Progenitor cell of endocrine pancreas (in vitro differentiated cells): ENCODE results near the gene ACOX2. TPM values are rescaled to one million over a fixed set of nuclear protein-coding genes. Genes with fewer than 3 reads are reported as not detected.

Experiments
- DNase-seq: peaks from one replicate; pipeline ENCODE4 v3.0.0; 2021; ENCODE audit warnings: low spot score; ENCODE audit not compliant: unreplicated experiment
- H3K27ac Mint-ChIP-seq: 2 replicates; pipeline ENCODE4 v1.8.0; 2021; ENCODE audit warnings: mild to moderate bottlenecking, moderate library complexity, mixed read lengths
- H3K27me3 Mint-ChIP-seq: 2 replicates; pipeline ENCODE4 v1.8.0; 2021; ENCODE audit warnings: mixed read lengths
- H3K36me3 Mint-ChIP-seq: 2 replicates; pipeline ENCODE4 v1.8.0; 2022; ENCODE audit warnings: mixed read lengths; ENCODE audit not compliant: insufficient read depth
- H3K4me1 Mint-ChIP-seq: 2 replicates; pipeline ENCODE4 v1.8.0; 2021; ENCODE audit warnings: low read depth, mixed read lengths
- H3K4me3 Mint-ChIP-seq: 2 replicates; pipeline ENCODE4 v1.8.0; 2021; ENCODE audit warnings: low read depth, mild to moderate bottlenecking, moderate library complexity, mixed read lengths
- H3K9me3 Mint-ChIP-seq: 2 replicates; pipeline ENCODE4 v1.8.0; 2021; ENCODE audit warnings: low read depth, mixed read lengths
- CTCF ChIP-seq: fragments of 200-600 bp; sonication (generic); IDR thresholded peaks from one replicate; pipeline ENCODE4 v1.5.0; 2021; ENCODE audit warnings: antibody characterized with exemption, mild to moderate bottlenecking; ENCODE audit not compliant: unreplicated experiment
- total RNA-seq: library from RNA; stranded (reverse); gene quantifications from 2 replicates; pipeline ENCODE4 v1.2.1, GENCODE V29; 2021

ACOX2 gene
- total RNA-seq, 1 donor from 2014 or later, result 11.7 TPM

- Mint-ChIP-seq H3K36me3 (no peaks in the 10 kb centered on the region), H3K4me3 (no peak overlapping the region), H3K4me1 (peaks cover 22% of the 10 kb centered on the region), H3K9me3 (no peaks in the 10 kb centered on the region), H3K27ac (no peak overlapping the region), H3K27me3 (no peaks in the 10 kb centered on the region)
- no peak for DNase-seq
- TF ChIP-seq CTCF, result no peak
Measured at GRCh38 chr3:58534592-58535494, 2.1 kb downstream of the ACOX2 start.

- peak; percentile 97 for TF ChIP-seq CTCF
- no peaks in the 10 kb centered on the region for H3K36me3 Mint-ChIP-seq
- no peaks in the 10 kb centered on the region for H3K27me3 Mint-ChIP-seq
- no peak overlapping the region for H3K4me3 Mint-ChIP-seq
- H3K4me1 Mint-ChIP-seq, result peaks cover 16% of the 10 kb centered on the region
- peak; percentile 62 for DNase-seq
- H3K27ac Mint-ChIP-seq, result peak overlapping the region; percentile 67
- no peaks in the 10 kb centered on the region for H3K9me3 Mint-ChIP-seq
Measured at GRCh38 chr3:58532794-58533220, 4.2 kb downstream of the ACOX2 start.

- H3K4me3 Mint-ChIP-seq, result no peak overlapping the region
- DNase-seq, result no peak
- TF ChIP-seq CTCF, result no peak
- peaks cover 13% of the 10 kb centered on the region for H3K4me1 Mint-ChIP-seq
- H3K36me3 Mint-ChIP-seq, result no peaks in the 10 kb centered on the region
- no peaks in the 10 kb centered on the region for H3K27me3 Mint-ChIP-seq
- no peak overlapping the region for H3K27ac Mint-ChIP-seq
- no peaks in the 10 kb centered on the region for H3K9me3 Mint-ChIP-seq
Measured at GRCh38 chr3:58531956-58532355, 5.0 kb downstream of the ACOX2 start.

- no peak overlapping the region for H3K4me3 Mint-ChIP-seq
- H3K36me3 Mint-ChIP-seq, result peaks cover 1% of the 10 kb centered on the region
- H3K27me3 Mint-ChIP-seq, result no peaks in the 10 kb centered on the region
- no peak overlapping the region for H3K27ac Mint-ChIP-seq
- no peak for DNase-seq
- H3K4me1 Mint-ChIP-seq, result peaks cover 9% of the 10 kb centered on the region
- TF ChIP-seq CTCF, result no peak
- no peaks in the 10 kb centered on the region for H3K9me3 Mint-ChIP-seq
Measured at GRCh38 chr3:58531555-58531954, 5.4 kb downstream of the ACOX2 start.

GRCh38 chr3:58530354-58530865 is 6.6 kb downstream of the ACOX2 start:
- Mint-ChIP-seq H3K9me3 (no peaks in the 10 kb centered on the region), H3K4me3 (no peak overlapping the region), H3K27me3 (peaks cover 4% of the 10 kb centered on the region), H3K36me3 (peaks cover 1% of the 10 kb centered on the region), H3K4me1 (peaks cover 1% of the 10 kb centered on the region), H3K27ac (no peak overlapping the region)
- TF ChIP-seq CTCF, result no peak
- DNase-seq, result no peak
